IgD-negative memory B cell (primary cell): ENCODE results near the gene SH3BP5. TPM values are rescaled to one million over a fixed set of nuclear protein-coding genes. Genes with fewer than 3 reads are reported as not detected.

Experiments used
- H3K27ac Mint-ChIP-seq, 3 donors: one replicate each; pipeline ENCODE4 v1.8.0; 2020 to 2022; ENCODE audit warnings: mild to moderate bottlenecking in 3 of 3, mixed read lengths in 3 of 3, moderate library complexity in 1 of 3
- H3K27me3 Mint-ChIP-seq: one replicate; pipeline ENCODE4 v1.8.0; 2021; ENCODE audit warnings: mixed read lengths
- H3K36me3 Mint-ChIP-seq: one replicate; pipeline ENCODE4 v1.8.0; 2020; ENCODE audit warnings: mild to moderate bottlenecking, mixed read lengths
- H3K4me1 Mint-ChIP-seq, 3 donors: one replicate each; pipeline ENCODE4 v1.8.0; 2020 to 2022; ENCODE audit warnings: mixed read lengths in 3 of 3, mild to moderate bottlenecking in 1 of 3
- H3K4me3 Mint-ChIP-seq, 4 donors: one replicate each; pipeline ENCODE4 v1.8.0; 2020 to 2022; ENCODE audit warnings: mild to moderate bottlenecking in 4 of 4, mixed read lengths in 4 of 4, moderate library complexity in 3 of 4
- H3K9me3 Mint-ChIP-seq, 3 donors: one replicate each; pipeline ENCODE4 v1.8.0; 2020 to 2021; ENCODE audit warnings: mixed read lengths in 3 of 3, mild to moderate bottlenecking in 1 of 3
- polyA plus RNA-seq: library from polyadenylated mRNA; unstranded; fragments of 300-500 nt; fragmentation: Illumina TruSeq; gene quantifications from one replicate; pipeline ENCODE4 v1.2.3, GENCODE V29; 2021

The SH3BP5 gene
- polyA plus RNA-seq, 1 donor from 2014 or later = 117 TPM

GRCh38 chr3:15307580-15307979 is 24.8 kb downstream of the SH3BP5 start:
- Mint-ChIP-seq H3K4me1 (peaks cover 58 to 75% (median 60%) of the 10 kb centered on the region in 3 donors), H3K27me3 (peaks cover 2% of the 10 kb centered on the region), H3K9me3 (no peaks in the 10 kb centered on the region), H3K36me3 (peaks cover 15% of the 10 kb centered on the region), H3K4me3 (no peak overlapping the region), H3K27ac (peak overlapping the region; percentile 42 to 90 (median 55))

GRCh38 chr3:15306979-15307359 is 25.4 kb downstream of the SH3BP5 start:
- H3K27me3 Mint-ChIP-seq = peaks cover 2% of the 10 kb centered on the region
- peaks cover 15% of the 10 kb centered on the region for H3K36me3 Mint-ChIP-seq
- peak overlapping the region in 1 of 4 donors; percentile 81 for H3K4me3 Mint-ChIP-seq
- H3K27ac Mint-ChIP-seq = peak overlapping the region; percentile 86 to 92 (median 86)
- no peaks in the 10 kb centered on the region for H3K9me3 Mint-ChIP-seq
- peaks cover 60 to 76% (median 61%) of the 10 kb centered on the region in 3 donors for H3K4me1 Mint-ChIP-seq

- Mint-ChIP-seq H3K36me3 (peaks cover 15% of the 10 kb centered on the region), H3K27me3 (peaks cover 2% of the 10 kb centered on the region), H3K9me3 (no peaks in the 10 kb centered on the region), H3K27ac (peak overlapping the region; percentile 77 to 86 (median 82)), H3K4me3 (peak overlapping the region in 3 of 4 donors; percentile 55 to 80 (median 69)), H3K4me1 (peaks cover 65 to 81% (median 66%) of the 10 kb centered on the region in 3 donors)
These were observed 27.0 kb downstream of the SH3BP5 start for GRCh38 chr3:15305359-15305844.

GRCh38 chr3:15303728-15304127 is 28.7 kb downstream of the SH3BP5 start:
- Mint-ChIP-seq H3K9me3 (no peaks in the 10 kb centered on the region), H3K4me1 (peaks cover 56 to 72% (median 57%) of the 10 kb centered on the region in 3 donors), H3K4me3 (peak overlapping the region in 1 of 4 donors; percentile 91), H3K27ac (peak overlapping the region; percentile 73 to 94 (median 91)), H3K36me3 (peaks cover 13% of the 10 kb centered on the region), H3K27me3 (peaks cover 2% of the 10 kb centered on the region)

GRCh38 chr3:15303216-15303615 is 29.2 kb downstream of the SH3BP5 start:
- H3K9me3 Mint-ChIP-seq = no peaks in the 10 kb centered on the region
- peaks cover 56 to 72% (median 59%) of the 10 kb centered on the region in 3 donors for H3K4me1 Mint-ChIP-seq
- H3K4me3 Mint-ChIP-seq = peak overlapping the region in 2 of 4 donors; percentile 27 to 91
- peak overlapping the region in 2 of 3 donors; percentile 16 to 73 for H3K27ac Mint-ChIP-seq
- peaks cover 2% of the 10 kb centered on the region for H3K27me3 Mint-ChIP-seq
- peaks cover 13% of the 10 kb centered on the region for H3K36me3 Mint-ChIP-seq

- Mint-ChIP-seq H3K36me3 (peaks cover 17% of the 10 kb centered on the region), H3K9me3 (no peaks in the 10 kb centered on the region), H3K4me1 (peaks cover 59 to 71% (median 63%) of the 10 kb centered on the region in 3 donors), H3K27ac (peak overlapping the region in 2 of 3 donors; percentile 8 to 76), H3K4me3 (no peak overlapping the region), H3K27me3 (peaks cover 2% of the 10 kb centered on the region)
These were observed 30.6 kb downstream of the SH3BP5 start for GRCh38 chr3:15301761-15302160.

- peaks cover 13% of the 10 kb centered on the region for H3K36me3 Mint-ChIP-seq
- H3K4me1 Mint-ChIP-seq = peaks cover 52 to 69% (median 63%) of the 10 kb centered on the region in 3 donors
- no peaks in the 10 kb centered on the region for H3K9me3 Mint-ChIP-seq
- H3K4me3 Mint-ChIP-seq = peak overlapping the region in 2 of 4 donors; percentile 79 to 83
- no peaks in the 10 kb centered on the region for H3K27me3 Mint-ChIP-seq
- peak overlapping the region; percentile 8 to 65 (median 18) for H3K27ac Mint-ChIP-seq
These were observed 31.9 kb downstream of the SH3BP5 start for GRCh38 chr3:15300323-15301078.

- Mint-ChIP-seq H3K27ac (peak overlapping the region; percentile 3 to 85 (median 74)), H3K9me3 (peaks cover 0 to 2% (median 0%) of the 10 kb centered on the region in 3 donors), H3K27me3 (no peaks in the 10 kb centered on the region), H3K36me3 (peaks cover 10% of the 10 kb centered on the region), H3K4me1 (peaks cover 58 to 70% (median 68%) of the 10 kb centered on the region in 3 donors), H3K4me3 (no peak overlapping the region)
These were observed 33.4 kb downstream of the SH3BP5 start for GRCh38 chr3:15299036-15299435.

- Mint-ChIP-seq H3K36me3 (peaks cover 10% of the 10 kb centered on the region), H3K4me1 (peaks cover 53 to 70% (median 64%) of the 10 kb centered on the region in 3 donors)
These were observed 33.9 kb downstream of the SH3BP5 start for GRCh38 chr3:15298504-15298903.

GRCh38 chr3:15297608-15298350 is 34.6 kb downstream of the SH3BP5 start:
- Mint-ChIP-seq H3K4me3 (peak overlapping the region in 2 of 4 donors; percentile 49 to 65), H3K36me3 (peaks cover 8% of the 10 kb centered on the region), H3K4me1 (peaks cover 52 to 74% (median 64%) of the 10 kb centered on the region in 3 donors), H3K27me3 (no peaks in the 10 kb centered on the region), H3K27ac (peak overlapping the region in 1 of 3 donors; percentile 86), H3K9me3 (peaks cover 0 to 2% (median 0%) of the 10 kb centered on the region in 3 donors)

More at GRCh38 chr3:15298504-15298903, 33.9 kb downstream of the SH3BP5 start:
- no peak overlapping the region for H3K4me3 Mint-ChIP-seq
- H3K9me3 Mint-ChIP-seq = peaks cover 0 to 2% (median 0%) of the 10 kb centered on the region in 3 donors
- peak overlapping the region in 2 of 3 donors; percentile 3 to 85 for H3K27ac Mint-ChIP-seq
- H3K27me3 Mint-ChIP-seq = no peaks in the 10 kb centered on the region

GRCh38 chr3:15295506-15295905 is 36.9 kb downstream of the SH3BP5 start:
- H3K27me3 Mint-ChIP-seq = no peaks in the 10 kb centered on the region
- H3K4me3 Mint-ChIP-seq = peak overlapping the region; percentile 31 to 86 (median 81)
- peaks cover 46 to 80% (median 62%) of the 10 kb centered on the region in 3 donors for H3K4me1 Mint-ChIP-seq
- H3K36me3 Mint-ChIP-seq = peaks cover 6% of the 10 kb centered on the region
- H3K27ac Mint-ChIP-seq = peak overlapping the region; percentile 50 to 98 (median 77)
- H3K9me3 Mint-ChIP-seq = peaks cover 0 to 2% (median 0%) of the 10 kb centered on the region in 3 donors

- H3K9me3 Mint-ChIP-seq = peaks cover 0 to 2% (median 0%) of the 10 kb centered on the region in 3 donors
- H3K27ac Mint-ChIP-seq = peak overlapping the region; percentile 50 to 98 (median 77)
- peak overlapping the region; percentile 31 to 86 (median 81) for H3K4me3 Mint-ChIP-seq
These were observed 37.5 kb downstream of the SH3BP5 start for GRCh38 chr3:15294929-15295328.

GRCh38 chr3:15292765-15293522 is 39.4 kb downstream of the SH3BP5 start:
- Mint-ChIP-seq H3K36me3 (peaks cover 6% of the 10 kb centered on the region), H3K4me3 (peak overlapping the region in 2 of 4 donors; percentile 80 to 92), H3K9me3 (peaks cover 0 to 2% (median 0%) of the 10 kb centered on the region in 3 donors), H3K27ac (peak overlapping the region; percentile 85 to 96 (median 96)), H3K4me1 (peaks cover 47 to 85% (median 64%) of the 10 kb centered on the region in 3 donors), H3K27me3 (no peaks in the 10 kb centered on the region)

More at GRCh38 chr3:15294929-15295328, 37.5 kb downstream of the SH3BP5 start:
- Mint-ChIP-seq H3K27me3 (no peaks in the 10 kb centered on the region), H3K4me1 (peaks cover 41 to 77% (median 59%) of the 10 kb centered on the region in 3 donors), H3K36me3 (peaks cover 6% of the 10 kb centered on the region)
